Gastrocnemius medialis (tissue), 4 donors: Measurements from ENCODE around the gene UBE2J1. TPM values are rescaled to one million over a fixed set of nuclear protein-coding genes. Genes with fewer than 3 reads are reported as not detected.

ENCODE experiments used
- ATAC-seq, 2 donors: fragments of 150-250 bp; one replicate each; pipeline ENCODE4 v1.9.1; 2016
- DNase-seq, 2 donors: peaks; one replicate each; pipeline ENCODE4 v3.0.0-alpha.2; 2019
- H3K27ac ChIP-seq, 4 donors: fragments of 200-600 bp; sonication (generic); 1 replicate in 1 of 4; 2 replicates in 3 of 4; pipeline ENCODE4 v1.5.1; 2016 to 2018; ENCODE audit warnings: mild to moderate bottlenecking in 2 of 4, moderate library complexity in 1 of 4
- H3K27me3 ChIP-seq, 3 donors: fragments of 200-600 bp; sonication (generic) in 2 of 3; 1 replicate in 1 of 3; 2 replicates in 2 of 3; pipeline versions ENCODE4 v1.5.1 to v1.6.0; 2016 to 2019; ENCODE audit warnings: mild to moderate bottlenecking in 1 of 3, moderate library complexity in 1 of 3
- H3K36me3 ChIP-seq, 2 donors: fragments of 200-600 bp; sonication (generic) in 1 of 2; one replicate each; pipeline ENCODE4 v1.5.1; 2017 to 2018
- H3K4me1 ChIP-seq, 2 donors: fragments of 200-600 bp; sonication (generic) in 1 of 2; one replicate each; pipeline ENCODE4 v1.5.1; 2016 to 2017; ENCODE audit warnings: mild to moderate bottlenecking in 2 of 2
- H3K4me3 ChIP-seq, 4 donors: fragments of 200-600 bp; sonication (generic) in 3 of 4; 1 replicate in 1 of 4; 2 replicates in 3 of 4; pipeline ENCODE4 v1.5.1; 2016 to 2019; ENCODE audit warnings: mild to moderate bottlenecking in 2 of 4
- H3K9me3 ChIP-seq, 3 donors: fragments of 200-600 bp; sonication (generic) in 2 of 3; 1 replicate in 1 of 3; 2 replicates in 2 of 3; pipeline ENCODE4 v1.5.1; 2016 to 2019
- CTCF ChIP-seq, 5 experiments: fragments of 450-650 bp in 3 of 5; fragments of 200-600 bp in 2 of 5; sonication (generic) in 2 of 5; IDR thresholded peaks in 4 of 5; conservative IDR thresholded peaks in 1 of 5; 1 replicate in 4 of 5; 2 replicates in 1 of 5; pipeline ENCODE4 v1.5.1; 2016 to 2019; ENCODE audit warnings: antibody characterized with exemption in 5 of 5, mild to moderate bottlenecking in 3 of 5, moderate library complexity in 3 of 5
- POLR2A ChIP-seq, 2 donors: fragments of 450-650 bp; IDR thresholded peaks; one replicate each; pipeline ENCODE4 v1.6.1; 2017; ENCODE audit warnings: antibody characterized with exemption in 2 of 2, mild to moderate bottlenecking in 2 of 2, moderate library complexity in 2 of 2
- in situ Hi-C, 4 donors: fragments of 200-750 bp; cut with MboI; loops; one replicate each; pipeline versions ENCODE4 v1.15.0 to v1.8.0; 2017; ENCODE audit warnings: low sequenced_read_pairs in 4 of 4
- intact Hi-C: fragments of 100-400 bp; cut with DNase I; formaldehyde crosslinking; loops from one replicate; pipeline ENCODE4 v1.15.1; 2023; ENCODE audit warnings: low total_unique reads
- total RNA-seq, 4 donors: library from RNA; depleted of rRNA; stranded (reverse); fragments of >200 nt; gene quantifications; one replicate each; pipeline versions ENCODE4 v1.1.0 to v1.2.3, GENCODE V29; 2016

UBE2J1 gene
- total RNA-seq, 4 donors from 2014 or later = 10.5 to 15.1 (median 14.6) TPM

- TF ChIP-seq CTCF (IDR thresholded peaks at IDR 0.05 in 4 of 5, conservative IDR thresholded peaks at IDR 0.05 in 1 of 5) (no peak), POLR2A (IDR thresholded peaks at IDR 0.05) (no peak)
- Histone ChIP-seq H3K4me1 (peaks cover 57 to 62% of the 10 kb centered on the region in 2 donors), H3K27ac (peak overlapping the region; percentile 75 to 86 (median 81)), H3K36me3 (no peaks in the 10 kb centered on the region), H3K9me3 (no peaks in the 10 kb centered on the region), H3K27me3 (no peaks in the 10 kb centered on the region), H3K4me3 (no peak overlapping the region)
- no peak for DNase-seq
- intact Hi-C loops = no loop called here
- in situ Hi-C loops = no loop called here
- no peak for ATAC-seq
Observed at GRCh38 chr6:89386917-89387491, 34.5 kb upstream of the UBE2J1 start.

- no peaks in the 10 kb centered on the region for H3K9me3 ChIP-seq
- ATAC-seq (no peak), DNase-seq (no peak)
- H3K27me3 ChIP-seq = no peaks in the 10 kb centered on the region
- no peak overlapping the region for H3K4me3 ChIP-seq
- H3K27ac ChIP-seq = peak overlapping the region; percentile 75 to 86 (median 81)
- TF ChIP-seq POLR2A (IDR thresholded peaks at IDR 0.05) (no peak), CTCF (IDR thresholded peaks at IDR 0.05 in 4 of 5, conservative IDR thresholded peaks at IDR 0.05 in 1 of 5) (no peak)
- H3K4me1 ChIP-seq = peaks cover 57 to 62% of the 10 kb centered on the region in 2 donors
- H3K36me3 ChIP-seq = no peaks in the 10 kb centered on the region
- in situ Hi-C loops (no loop called here), intact Hi-C loops (loop anchor here (2.0 kb wide), 1 partner anchor 25 kb away; no protein-coding TSS in a partner anchor)
Observed at GRCh38 chr6:89385846-89386245, 33.3 kb upstream of the UBE2J1 start.

GRCh38 chr6:89385156-89385667 is 32.7 kb upstream of the UBE2J1 start:
- Histone ChIP-seq H3K4me3 (no peak overlapping the region), H3K27ac (peak overlapping the region; percentile 75 to 86 (median 81)), H3K27me3 (no peaks in the 10 kb centered on the region), H3K4me1 (peaks cover 57 to 60% of the 10 kb centered on the region in 2 donors), H3K36me3 (no peaks in the 10 kb centered on the region), H3K9me3 (no peaks in the 10 kb centered on the region)
- intact Hi-C loops = loop anchor here (2.0 kb wide), 1 partner anchor 26 kb away; no protein-coding TSS in a partner anchor
- TF ChIP-seq CTCF (IDR thresholded peaks at IDR 0.05 in 4 of 5, conservative IDR thresholded peaks at IDR 0.05 in 1 of 5) (no peak), POLR2A (IDR thresholded peaks at IDR 0.05) (no peak)
- in situ Hi-C loops = no loop called here
- ATAC-seq = peak; percentile 87 to 90
- DNase-seq = peak; percentile 78 to 82

- ATAC-seq (no peak), DNase-seq (no peak)
- TF ChIP-seq POLR2A (IDR thresholded peaks at IDR 0.05) (no peak), CTCF (IDR thresholded peaks at IDR 0.05 in 4 of 5, conservative IDR thresholded peaks at IDR 0.05 in 1 of 5) (no peak)
- H3K4me3 ChIP-seq = no peak overlapping the region
- H3K9me3 ChIP-seq = no peaks in the 10 kb centered on the region
- H3K27ac ChIP-seq = peak overlapping the region in 1 of 4 donors; percentile 13
- no peaks in the 10 kb centered on the region for H3K36me3 ChIP-seq
- peaks cover 43 to 51% of the 10 kb centered on the region in 2 donors for H3K4me1 ChIP-seq
- intact Hi-C loops (no loop called here), in situ Hi-C loops (no loop called here)
- no peaks in the 10 kb centered on the region for H3K27me3 ChIP-seq
Observed at GRCh38 chr6:89381031-89381430, 28.5 kb upstream of the UBE2J1 start.
